Neutrophil (primary cell): Measurements from ENCODE around the gene ZNF865.

Experiments used
- H3K27ac ChIP-seq: fragments of 200-600 bp; sonication (generic); 2 replicates; pipeline ENCODE4 v1.5.1; 2016; ENCODE audit warnings: mild to moderate bottlenecking, moderate library complexity
- H3K27me3 ChIP-seq: fragments of 200-600 bp; sonication (generic); 2 replicates; pipeline ENCODE4 v1.6.0; 2016; ENCODE audit warnings: mild to moderate bottlenecking
- H3K36me3 ChIP-seq: fragments of 200-600 bp; sonication (generic); 2 replicates; pipeline ENCODE4 v1.5.1; 2017
- H3K4me1 ChIP-seq, 2 experiments: fragments of 200-600 bp in 1 of 2; sonication (generic) in 1 of 2; 1 replicate in 1 of 2; 2 replicates in 1 of 2; pipeline versions ENCODE4 v1.5.1 to v1.6.1; 2013 to 2016; ENCODE audit warnings: low read depth in 1 of 2, low read length in 1 of 2, mild to moderate bottlenecking in 1 of 2, moderate library complexity in 1 of 2; ENCODE audit not compliant: control insufficient read depth in 1 of 2, insufficient read depth in 1 of 2
- H3K4me3 ChIP-seq, 2 experiments: fragments of 200-600 bp in 1 of 2; sonication (generic) in 1 of 2; 1 replicate in 1 of 2; 2 replicates in 1 of 2; pipeline ENCODE4 v1.5.1; 2013 to 2016; ENCODE audit warnings: low read depth in 1 of 2, low read length in 1 of 2, mild to moderate bottlenecking in 1 of 2, moderate library complexity in 1 of 2
- H3K9me3 ChIP-seq: fragments of 200-600 bp; sonication (generic); 2 replicates; pipeline ENCODE4 v1.5.1; 2016
- TF ChIP-seq, protein P1 (sequence below): fragments of 200-600 bp; sonication (generic); IDR thresholded peaks from 2 replicates; pipeline ENCODE4 v1.5.1; 2016; ENCODE audit warnings: antibody characterized with exemption

ZNF865 gene

DNA sequence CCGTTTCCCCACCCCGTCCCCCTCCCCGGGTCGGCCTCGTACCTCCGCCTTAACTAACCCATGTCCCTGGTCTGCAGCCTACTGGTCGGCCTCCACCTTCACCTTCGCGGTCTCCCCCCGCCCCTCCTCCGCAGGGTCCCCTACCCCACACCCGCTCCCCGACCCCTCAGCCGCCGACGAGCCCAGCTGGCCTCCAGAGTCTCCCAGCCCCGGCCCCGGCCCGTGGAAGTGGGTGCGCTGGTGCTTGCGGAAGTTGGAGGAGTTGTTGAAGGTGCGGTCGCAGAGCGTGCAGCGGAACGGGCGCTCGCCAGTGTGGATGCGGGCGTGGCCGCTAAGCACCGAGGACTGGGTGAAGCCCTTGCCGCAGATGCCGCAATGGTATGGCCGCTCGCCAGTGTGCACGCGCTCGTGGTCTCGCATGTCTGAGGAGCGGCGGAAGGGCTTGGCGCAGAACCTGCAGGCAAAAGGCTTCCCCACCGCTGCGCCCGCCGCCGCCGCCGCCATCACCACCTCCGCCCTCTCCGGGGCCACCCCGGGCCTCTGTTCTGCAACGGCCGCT is 16.3 kb downstream of the ZNF865 start:
- H3K27me3 ChIP-seq = no peaks in the 10 kb centered on the region

DNA sequence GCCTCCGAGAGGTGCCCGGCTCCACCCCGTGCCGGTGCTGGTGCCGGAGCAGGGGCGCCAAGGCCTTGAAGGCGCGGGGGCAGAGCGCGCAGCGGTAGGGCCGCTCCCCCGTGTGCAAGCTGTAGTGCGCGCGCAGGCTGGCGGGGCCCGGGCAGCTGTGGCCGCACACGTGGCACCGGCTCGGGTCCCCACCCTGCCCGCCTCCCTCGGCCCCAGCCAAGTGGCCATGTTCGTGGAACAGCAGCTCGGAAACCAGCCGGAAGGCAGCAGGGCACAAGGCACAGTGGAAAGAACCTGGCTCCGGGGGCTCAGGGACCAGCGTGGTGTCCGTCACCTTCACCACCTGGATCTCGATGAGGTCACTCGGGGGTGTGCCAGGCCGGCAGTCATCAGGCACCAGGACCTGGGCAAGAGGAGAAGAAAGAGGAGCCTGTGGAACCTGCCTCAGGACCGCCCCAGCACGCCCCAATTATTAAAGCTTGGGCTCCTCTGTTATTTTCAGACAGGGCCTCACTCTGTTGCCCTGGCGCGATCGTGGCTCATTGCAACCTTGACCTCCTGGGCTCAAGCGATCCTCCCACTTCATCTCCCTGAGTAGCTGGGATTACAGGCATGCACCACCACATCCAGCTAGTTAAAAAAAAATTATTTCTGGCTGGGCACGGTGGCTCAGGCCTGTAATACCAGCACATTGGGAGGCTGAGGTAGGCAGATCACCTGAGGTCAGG is 17.0 kb downstream of the ZNF865 start:
- peaks cover 15% of the 10 kb centered on the region for H3K36me3 ChIP-seq
- TF ChIP-seq, protein P1, sequence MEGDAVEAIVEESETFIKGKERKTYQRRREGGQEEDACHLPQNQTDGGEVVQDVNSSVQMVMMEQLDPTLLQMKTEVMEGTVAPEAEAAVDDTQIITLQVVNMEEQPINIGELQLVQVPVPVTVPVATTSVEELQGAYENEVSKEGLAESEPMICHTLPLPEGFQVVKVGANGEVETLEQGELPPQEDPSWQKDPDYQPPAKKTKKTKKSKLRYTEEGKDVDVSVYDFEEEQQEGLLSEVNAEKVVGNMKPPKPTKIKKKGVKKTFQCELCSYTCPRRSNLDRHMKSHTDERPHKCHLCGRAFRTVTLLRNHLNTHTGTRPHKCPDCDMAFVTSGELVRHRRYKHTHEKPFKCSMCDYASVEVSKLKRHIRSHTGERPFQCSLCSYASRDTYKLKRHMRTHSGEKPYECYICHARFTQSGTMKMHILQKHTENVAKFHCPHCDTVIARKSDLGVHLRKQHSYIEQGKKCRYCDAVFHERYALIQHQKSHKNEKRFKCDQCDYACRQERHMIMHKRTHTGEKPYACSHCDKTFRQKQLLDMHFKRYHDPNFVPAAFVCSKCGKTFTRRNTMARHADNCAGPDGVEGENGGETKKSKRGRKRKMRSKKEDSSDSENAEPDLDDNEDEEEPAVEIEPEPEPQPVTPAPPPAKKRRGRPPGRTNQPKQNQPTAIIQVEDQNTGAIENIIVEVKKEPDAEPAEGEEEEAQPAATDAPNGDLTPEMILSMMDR = no peak
- no peak overlapping the region for H3K4me3 ChIP-seq
- H3K4me1 ChIP-seq = peaks cover 75 to 78% of the 10 kb centered on the region in 2 experiments
- H3K27me3 ChIP-seq = no peaks in the 10 kb centered on the region
- H3K27ac ChIP-seq = peak overlapping the region; percentile 96
- no peaks in the 10 kb centered on the region for H3K9me3 ChIP-seq

More for the DNA sequence above, 16.3 kb downstream of the ZNF865 start:
- TF ChIP-seq, protein P1 = no peak
- H3K36me3 ChIP-seq = peaks cover 22% of the 10 kb centered on the region
- H3K27ac ChIP-seq = peak overlapping the region; percentile 96
- peaks cover 78 to 80% of the 10 kb centered on the region in 2 experiments for H3K4me1 ChIP-seq
- no peaks in the 10 kb centered on the region for H3K9me3 ChIP-seq
- H3K4me3 ChIP-seq = peak overlapping the region in 1 of 2 experiments; percentile 48

DNA sequence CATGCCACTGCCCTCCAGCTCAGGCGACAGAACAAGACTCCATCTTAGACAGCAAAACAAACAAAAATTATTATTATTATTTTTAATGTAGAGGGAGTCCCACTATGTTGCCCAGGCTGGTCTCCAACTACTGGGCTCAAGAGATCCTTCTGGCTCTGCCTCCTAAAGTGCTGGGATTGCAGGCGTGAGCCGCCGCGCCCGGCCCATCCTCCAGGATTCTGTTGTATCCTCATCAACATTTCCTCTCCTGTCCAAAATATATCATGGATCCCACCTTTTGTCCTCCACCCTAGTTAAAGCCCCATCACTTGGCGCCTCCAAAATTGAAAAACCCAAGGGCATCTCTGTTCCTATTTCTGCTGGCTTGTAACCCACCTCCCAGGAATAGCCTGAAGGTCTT is 17.7 kb downstream of the ZNF865 start:
- Histone ChIP-seq H3K27ac (peak overlapping the region; percentile 96), H3K27me3 (no peaks in the 10 kb centered on the region), H3K36me3 (peaks cover 9% of the 10 kb centered on the region), H3K9me3 (no peaks in the 10 kb centered on the region), H3K4me3 (no peak overlapping the region), H3K4me1 (peaks cover 67 to 71% of the 10 kb centered on the region in 2 experiments)
- TF ChIP-seq, protein P1 = no peak

- Histone ChIP-seq H3K27me3 (no peaks in the 10 kb centered on the region), H3K9me3 (no peaks in the 10 kb centered on the region), H3K27ac (peak overlapping the region; percentile 96), H3K4me1 (peaks cover 63 to 67% of the 10 kb centered on the region in 2 experiments), H3K36me3 (peaks cover 9% of the 10 kb centered on the region), H3K4me3 (peak overlapping the region; percentile 66 to 79)
- TF ChIP-seq, protein P1 = no peak
These were observed 18.1 kb downstream of the ZNF865 start for GRCh38 chr19:55623561-55623960.

DNA sequence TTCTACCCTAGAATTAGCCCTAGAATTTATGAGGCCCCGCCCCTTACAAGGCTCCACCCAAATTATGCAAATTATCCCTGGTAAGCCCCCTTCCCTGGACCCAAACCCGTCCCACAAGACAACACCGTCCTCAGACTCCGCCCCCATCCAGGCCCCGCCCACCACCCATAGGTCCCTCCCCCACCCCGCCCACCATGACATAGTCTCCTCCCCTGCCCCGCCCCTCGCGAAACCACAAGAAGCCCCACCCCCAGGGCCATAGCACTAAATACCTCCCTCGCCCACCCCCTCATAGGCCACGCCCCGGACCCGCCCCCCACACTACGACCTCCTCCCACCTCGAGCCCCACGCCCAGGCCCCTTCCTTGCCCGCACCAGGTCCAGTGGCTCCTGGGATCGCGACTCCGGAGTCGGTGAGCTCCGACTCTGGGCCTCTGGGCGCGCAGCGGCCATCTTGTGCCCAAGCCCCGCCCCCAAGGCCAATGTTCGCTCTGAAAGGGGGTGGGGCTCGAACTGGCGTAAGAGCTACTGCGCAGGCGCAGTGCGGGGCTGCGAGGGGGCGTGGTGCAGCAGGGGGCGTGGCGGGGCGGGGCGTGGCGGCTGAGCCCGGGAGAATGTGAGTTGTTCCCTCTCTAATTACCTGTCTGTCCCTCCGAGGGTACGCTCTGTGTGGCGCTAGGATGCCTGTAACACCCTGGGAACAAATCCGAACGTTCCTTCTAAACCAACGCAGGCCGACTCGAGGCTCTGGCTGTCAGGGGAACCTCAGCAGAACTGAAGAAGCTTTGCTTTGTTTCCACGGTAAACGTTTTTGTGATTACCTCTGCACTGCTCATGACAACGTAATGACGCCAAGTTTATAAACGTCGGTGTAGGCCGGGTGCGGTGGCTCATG is 18.9 kb downstream of the ZNF865 start, which contains the start of gene ZNF784:
TSS of gene ZNF784 (minus strand) at position 458 of the 895 bp plus-strand sequence. CDS start at position 453, 5 bp downstream.
- Histone ChIP-seq H3K4me3 (peak within 1 kb of the TSS; percentile 66 to 79), H3K27ac (peak within 1 kb of the TSS; percentile 96), H3K4me1 (peaks cover 55 to 59% of the 10 kb centered on the region in 2 experiments), H3K9me3 (no peaks in the 10 kb centered on the region), H3K27me3 (no peaks in the 10 kb centered on the region), H3K36me3 (peaks cover 9% of the 10 kb centered on the region)
- TF ChIP-seq, protein P1 = peak; percentile 29
